GM19035 (cell line): ENCODE data around the gene RBBP8.
A peak's percentile ranks its signal among the peaks of the same experiment; 100 is the strongest.
"Not testable (repeated sequence)": the region's sequence is repeated elsewhere in the genome, so short reads cannot be mapped to it uniquely, and the experiment has no call there.

Source experiments
- ATAC-seq: cut with Tn5 transposase; IDR thresholded peaks from one replicate; pipeline ENCODE4 v1.9.1; 2021; ENCODE audit not compliant: unreplicated experiment

RBBP8 gene

DNA sequence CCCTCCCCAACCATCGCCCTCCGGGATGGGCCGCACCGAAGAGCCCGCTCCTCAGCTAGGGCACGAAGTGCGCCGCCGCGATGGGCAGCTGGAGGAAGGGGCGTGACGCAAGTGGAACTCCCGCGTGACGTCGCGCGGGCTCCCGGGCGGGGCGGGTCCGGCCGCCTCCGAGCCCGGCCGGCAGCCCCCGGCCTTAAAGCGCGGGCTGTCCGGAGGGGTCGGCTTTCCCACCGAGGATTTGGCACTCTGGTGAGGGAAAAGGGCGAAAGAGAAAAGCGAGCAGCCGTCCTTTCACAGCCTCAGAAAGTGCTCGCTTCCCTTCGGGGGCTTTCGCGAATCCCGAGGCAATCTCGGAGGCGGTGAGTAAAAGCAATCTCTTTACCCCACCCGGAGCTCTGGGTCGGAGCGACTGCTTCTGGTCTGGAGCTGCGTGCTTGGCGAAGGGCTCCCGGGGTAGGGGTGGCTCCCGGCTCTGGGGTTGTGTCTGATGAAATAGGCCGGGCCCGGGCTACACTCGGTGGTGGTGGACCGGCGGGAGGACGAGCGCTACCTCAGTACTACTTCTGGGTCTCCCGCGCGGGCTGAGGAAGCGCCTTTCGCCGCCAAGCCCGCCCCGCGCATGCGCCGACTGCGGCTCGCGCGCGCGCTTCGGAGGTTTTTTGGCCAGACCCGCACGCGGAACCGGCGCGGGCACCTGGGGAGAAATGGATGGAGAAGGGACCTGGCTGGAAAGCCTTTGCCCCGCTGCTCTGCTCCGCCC, at the start of gene RBBP8:
Gene RBBP8 (plus strand): TSS at position 123 of the 760 bp plus-strand sequence. CDS start 3,524 bp downstream, outside the sequence.
- peak; percentile 78 for ATAC-seq

DNA sequence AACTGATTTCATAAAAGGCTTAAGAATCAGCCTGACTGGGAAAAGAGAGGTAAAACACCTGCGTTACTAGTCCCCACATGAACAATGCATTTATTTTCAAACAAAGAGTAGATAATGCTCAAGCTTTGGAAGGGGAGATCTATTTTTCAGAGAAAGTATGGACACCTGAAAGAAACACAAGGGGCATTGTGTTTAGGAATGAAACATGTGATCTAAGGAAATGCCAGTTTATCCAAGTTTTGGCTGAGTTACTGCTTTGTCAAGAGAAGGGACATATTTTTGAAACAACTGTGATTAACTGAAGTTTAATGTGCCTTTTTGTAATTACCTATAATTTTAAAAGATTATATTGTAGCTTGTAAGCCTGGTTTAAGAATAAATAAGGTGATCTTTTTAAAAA, 49.3 kb upstream of the RBBP8 start:
- ATAC-seq: no peak

DNA sequence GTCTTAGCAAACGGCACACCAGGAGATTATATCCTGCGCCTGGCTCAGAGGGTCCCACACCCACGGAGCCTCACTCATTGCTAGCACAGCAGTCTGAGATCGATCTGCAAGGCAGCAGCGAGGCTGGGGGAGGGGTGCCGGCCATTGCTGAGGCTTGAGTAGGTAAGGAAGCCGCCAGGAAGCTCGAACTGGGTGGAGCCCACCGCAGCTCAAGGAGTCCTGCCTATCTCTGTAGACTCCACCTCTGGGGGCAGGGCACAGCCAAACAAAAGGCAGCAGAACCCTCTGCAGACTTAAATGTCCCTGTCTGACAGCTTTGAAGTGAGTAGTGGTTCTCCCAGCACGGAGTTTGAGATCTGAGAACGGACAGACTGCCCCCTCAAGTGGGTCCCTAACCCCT, 47.4 kb upstream of the RBBP8 start:
- not testable (repeated sequence) for ATAC-seq

DNA sequence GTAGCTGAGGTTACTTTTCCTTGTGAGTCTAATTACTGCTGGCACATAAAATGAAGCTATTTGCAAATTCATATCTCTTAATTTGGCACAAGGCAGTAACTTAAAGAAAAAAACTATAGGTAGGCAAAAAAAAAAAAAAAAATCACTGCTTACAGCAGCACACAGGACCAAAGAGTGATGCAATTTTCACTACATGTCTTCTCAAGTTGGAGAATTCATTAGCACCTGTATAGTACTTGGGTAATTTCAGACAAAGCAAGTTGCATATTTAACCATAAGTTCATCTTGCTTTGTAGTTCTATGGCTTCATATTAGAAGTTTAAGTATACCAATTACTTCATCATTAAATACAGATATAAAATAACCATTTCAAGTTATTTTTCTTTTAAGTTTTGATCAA, 33.7 kb upstream of the RBBP8 start:
- no peak for ATAC-seq

DNA sequence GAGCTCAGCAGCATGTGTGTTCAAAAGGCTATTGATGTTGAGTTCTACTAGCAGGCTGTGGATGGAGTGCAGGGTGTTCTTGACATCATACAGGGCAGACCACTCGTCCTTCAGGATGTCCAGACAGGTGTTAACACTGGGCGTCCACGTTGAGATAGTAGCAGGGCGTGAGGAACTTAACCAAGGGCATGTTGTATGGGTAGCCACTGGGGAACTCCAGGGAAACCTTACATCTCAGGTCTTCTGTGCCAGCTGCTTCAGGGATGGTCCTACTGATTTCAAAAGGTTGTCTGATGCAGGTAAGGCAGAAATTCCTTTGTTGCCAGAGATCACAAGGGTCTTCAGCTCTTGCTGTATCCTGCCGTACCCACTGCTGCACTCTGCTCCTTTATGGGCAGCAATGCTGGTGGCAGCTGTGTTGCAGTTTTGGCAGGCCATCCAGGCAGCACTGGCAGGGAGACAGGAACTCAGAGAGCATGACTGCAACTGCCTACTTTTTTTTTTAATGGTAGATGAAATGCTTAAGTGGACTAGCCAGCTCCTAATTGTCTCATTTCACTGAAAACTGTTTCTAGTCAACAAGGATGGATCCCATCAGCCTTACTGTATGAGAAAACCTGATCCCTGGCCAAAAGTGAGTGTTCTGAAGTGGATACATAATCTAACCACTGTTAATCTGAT, 32.4 kb upstream of the RBBP8 start:
- no peak for ATAC-seq

DNA sequence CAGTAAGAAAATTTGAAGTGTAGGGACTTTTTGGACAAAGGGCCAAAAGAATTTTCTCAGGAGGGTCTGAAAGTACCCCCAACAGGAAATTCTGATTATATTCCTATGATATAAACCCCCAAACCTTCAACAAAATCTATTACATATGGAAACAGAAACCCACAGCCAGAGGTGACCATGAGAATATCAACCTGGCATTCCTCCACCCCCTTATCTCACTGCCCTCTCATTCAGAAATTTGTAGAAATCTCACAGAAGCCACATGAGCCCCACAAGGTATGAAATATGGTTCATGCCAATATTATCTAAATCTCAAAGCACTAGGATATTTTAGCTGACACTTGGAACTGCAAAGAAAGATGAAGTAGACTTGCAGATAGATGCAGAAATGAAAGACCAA, 31.0 kb upstream of the RBBP8 start:
- ATAC-seq: no peak

DNA sequence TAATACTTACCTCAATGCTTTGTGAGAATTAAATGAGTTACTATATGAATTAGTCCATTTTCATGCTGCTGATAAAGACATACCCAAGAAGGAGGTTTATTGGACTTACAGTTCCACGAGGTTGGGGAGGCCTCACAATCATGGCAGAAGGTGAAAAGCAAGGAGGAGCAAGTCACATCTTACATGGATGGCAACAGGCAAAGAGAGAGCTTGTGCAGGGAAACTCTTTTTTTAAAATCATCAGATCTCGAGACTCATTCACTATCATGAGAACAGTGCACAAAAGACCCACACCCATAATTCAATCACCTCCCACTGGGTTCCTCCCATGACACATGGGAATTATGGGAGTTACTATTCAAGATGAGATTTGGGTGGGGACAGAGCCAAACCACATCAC, 29.9 kb upstream of the RBBP8 start:
- ATAC-seq: not testable (repeated sequence)

DNA sequence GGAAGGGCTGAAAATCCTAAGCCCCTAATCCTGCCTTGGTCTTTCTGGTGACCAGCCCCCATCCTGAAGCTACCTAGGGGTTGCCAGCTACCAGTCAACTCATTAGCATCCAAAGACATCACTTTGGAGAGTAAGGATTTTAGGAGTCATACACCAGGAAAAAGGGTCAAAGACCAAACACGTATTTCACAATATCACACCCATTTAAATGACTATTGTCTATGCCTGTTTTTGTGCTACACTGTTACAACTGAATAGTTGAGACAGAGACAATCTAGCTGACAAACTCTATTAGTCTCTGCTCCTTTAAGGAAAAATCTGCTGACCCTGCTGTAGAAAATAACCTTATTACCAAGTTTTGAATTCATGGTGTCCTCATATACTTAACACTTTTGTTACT, 21.0 kb upstream of the RBBP8 start:
- ATAC-seq: no peak

DNA sequence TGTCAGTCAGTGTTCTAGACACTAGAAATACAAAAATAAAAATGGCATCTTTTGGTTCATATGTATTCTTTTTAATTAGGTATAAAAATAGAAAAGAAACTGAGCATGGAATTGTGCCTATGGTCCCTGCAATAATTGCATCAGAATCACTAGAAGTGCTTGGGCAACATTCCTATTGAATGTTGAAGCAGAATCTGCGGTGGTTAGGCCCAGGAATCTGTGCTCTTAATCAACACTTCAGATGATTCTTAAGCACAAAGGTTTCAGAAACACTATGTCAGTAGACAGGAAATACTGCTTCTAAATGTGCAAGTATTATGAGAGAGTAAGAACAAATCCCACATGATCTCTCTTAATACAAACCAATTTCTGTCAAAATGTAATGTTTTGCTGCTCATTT, 20.3 kb upstream of the RBBP8 start:
- ATAC-seq: no peak

DNA sequence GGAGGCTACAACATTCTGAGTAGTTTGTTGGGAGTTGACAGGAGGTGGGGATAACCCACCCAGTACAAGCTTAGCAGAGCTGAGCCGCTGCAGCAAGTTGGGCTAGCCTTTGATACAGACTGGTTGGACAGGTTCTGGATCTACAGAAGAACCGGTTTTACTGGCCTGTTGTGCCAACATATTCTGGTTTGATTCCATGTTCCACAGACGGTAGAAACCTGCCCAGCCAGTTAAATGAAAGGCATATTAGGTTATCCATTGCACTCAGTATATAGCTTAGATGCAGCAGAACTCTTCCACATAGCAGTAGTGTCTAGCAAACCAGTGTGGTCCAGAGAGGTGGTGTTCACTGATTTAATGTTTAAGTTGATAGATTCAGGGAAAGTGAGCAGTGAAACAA, 19.3 kb upstream of the RBBP8 start:
- no peak for ATAC-seq

DNA sequence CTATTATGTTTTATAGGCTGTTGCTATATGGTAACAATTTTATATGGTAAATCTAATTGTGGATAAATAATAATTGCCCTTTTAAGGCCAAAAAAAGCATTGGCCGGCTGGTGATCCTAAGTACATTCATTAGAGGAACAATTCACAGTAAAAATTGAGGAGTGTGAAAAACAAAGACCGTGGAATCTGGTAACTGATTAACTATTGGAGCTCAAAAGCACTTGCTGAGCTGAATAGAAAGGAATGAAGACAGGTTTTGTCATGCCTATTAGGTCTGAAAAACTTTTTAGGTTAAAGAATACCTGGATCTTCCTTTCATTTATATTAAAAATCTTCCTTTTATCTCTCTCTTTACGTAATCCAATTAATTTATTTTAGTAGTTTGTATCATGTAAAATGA, 18.5 kb upstream of the RBBP8 start:
- ATAC-seq: no peak

DNA sequence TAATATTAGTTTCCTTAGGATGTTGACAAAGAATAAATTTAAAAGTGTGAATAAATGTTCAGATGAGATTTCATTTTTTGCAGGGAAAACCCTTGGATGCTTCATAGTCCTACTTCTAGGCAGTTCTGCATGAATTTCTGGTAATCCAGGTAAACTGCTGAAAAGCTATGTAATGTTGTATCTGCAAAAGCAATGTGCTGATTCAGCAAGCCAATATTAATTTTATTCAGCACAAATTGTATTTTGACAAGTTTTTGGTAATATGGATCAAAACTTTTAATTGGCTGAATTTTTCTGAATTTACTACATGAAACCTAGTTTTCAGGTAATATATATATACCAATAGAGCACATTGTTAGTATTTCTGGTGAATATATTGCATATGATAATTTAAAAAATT, 17.8 kb upstream of the RBBP8 start:
- no peak for ATAC-seq

DNA sequence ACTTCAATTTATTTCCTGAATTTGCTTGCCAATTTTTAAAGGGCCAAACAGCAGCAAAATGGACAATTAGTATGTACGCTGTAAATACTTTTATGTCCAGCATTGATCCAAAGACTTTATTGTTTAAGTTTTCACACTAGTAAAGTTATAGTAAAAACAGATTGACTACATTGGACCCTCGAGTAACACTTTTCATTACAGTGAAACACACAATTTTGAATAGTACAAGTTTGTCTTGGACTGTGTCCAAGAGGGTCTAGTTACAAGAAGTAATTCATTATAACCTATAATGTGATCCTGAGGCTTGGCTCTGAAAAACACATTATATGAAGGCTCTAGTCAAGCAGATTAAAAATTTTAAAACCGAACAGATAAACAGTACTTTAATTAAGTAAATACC, 11.4 kb upstream of the RBBP8 start:
- ATAC-seq: no peak

DNA sequence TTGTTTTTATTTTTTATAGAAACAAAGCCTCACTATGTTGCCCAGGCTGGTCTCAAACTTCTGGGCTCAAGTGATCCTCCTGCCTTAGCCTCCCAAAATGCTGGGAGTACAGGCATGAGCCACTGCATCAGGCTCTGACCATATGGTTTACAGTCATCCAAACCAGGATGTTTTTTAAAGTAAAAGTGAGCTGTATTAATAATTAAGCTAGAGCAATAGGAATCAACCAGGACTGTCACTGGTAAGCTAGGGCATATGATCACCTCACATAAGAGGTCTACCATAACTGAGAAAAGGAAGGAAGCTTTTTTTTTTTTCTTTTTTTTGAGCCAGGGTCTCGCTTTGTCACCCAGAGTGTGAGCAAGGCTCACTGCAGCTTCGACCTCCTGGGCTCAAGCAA, 8.5 kb upstream of the RBBP8 start:
- ATAC-seq: no peak

DNA sequence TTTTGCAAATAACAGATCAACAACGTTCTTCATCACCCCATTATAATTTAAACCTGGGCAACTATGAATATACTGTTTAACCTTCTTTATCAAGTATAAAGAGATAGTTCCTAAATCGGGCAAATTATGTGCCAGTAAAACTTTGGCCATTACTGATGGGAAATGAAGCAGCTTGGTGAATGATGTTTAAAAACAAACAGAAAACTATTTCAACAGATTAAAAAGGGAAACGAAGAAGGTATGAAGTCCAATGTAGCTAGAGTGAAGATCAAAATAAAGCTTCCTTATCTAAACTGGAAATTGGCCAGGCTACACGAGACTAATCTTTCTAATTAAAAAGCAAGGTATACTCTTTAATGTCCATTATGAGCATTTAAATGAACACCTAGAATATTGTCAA, 6.7 kb upstream of the RBBP8 start:
- no peak for ATAC-seq

DNA sequence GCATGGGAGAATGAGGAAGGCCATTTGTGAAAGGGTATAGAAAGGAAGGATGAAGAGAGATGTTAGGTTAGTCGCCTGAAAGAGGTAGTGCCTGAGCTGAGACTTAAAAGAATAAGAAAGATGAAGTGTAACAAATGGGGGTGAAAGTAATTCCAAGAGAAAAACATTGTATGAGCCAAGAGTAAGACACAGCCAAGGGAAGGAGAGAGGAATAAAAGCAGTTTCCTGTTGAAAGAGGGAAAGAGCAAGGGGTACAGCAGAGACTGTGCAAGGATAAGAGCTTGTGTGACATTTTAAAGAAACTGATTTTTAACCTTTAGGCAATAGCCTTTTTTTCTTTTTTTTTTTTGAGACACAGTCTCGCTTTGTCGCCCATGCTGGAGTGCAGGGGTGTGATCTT, 4.8 kb upstream of the RBBP8 start:
- ATAC-seq: no peak

DNA sequence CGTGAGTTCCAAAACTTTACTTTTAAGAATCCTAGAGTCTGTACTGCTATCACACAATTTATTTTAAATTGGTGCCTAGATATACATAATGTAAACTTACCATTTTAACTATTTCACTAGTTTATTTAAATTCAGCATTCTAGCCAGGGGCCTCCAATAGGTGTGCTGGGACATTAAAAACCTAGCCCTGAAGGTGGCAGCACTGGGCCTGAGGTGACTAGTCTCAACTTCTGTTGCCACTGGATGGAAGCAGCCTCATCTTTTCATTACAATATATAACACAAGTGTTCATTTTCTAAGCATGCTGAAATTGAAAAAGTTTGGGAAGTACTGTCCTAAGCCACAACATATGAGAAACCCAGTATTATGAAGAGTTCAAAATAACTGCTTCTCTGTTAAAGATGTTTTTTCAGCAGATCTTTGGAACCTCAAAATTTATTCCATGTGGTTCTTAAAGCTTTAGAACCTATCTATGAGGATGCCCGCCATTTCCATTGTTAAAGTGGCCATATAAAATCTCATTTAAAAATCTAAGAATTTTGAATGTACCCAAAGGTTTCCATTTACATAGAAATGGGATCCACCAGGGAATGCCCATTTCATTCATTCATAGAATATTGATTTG, 2.9 kb upstream of the RBBP8 start:
- no peak for ATAC-seq

DNA sequence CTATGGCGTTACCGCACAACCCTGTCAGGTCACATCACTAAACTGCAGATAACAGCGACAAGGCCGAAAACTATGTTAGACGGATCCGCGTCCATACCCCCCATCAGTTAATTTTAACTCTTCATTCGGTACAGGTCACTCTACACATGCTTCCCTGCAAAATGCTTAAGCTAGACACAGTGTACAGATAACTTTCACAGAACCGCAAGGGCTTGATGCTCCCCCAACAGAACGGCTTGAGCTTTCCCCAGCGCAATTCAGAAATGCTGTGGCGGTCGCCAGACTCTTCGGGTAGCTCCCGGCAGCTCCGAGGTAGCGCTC, 283 bp upstream of the RBBP8 start:
- peak; percentile 33 for ATAC-seq

DNA sequence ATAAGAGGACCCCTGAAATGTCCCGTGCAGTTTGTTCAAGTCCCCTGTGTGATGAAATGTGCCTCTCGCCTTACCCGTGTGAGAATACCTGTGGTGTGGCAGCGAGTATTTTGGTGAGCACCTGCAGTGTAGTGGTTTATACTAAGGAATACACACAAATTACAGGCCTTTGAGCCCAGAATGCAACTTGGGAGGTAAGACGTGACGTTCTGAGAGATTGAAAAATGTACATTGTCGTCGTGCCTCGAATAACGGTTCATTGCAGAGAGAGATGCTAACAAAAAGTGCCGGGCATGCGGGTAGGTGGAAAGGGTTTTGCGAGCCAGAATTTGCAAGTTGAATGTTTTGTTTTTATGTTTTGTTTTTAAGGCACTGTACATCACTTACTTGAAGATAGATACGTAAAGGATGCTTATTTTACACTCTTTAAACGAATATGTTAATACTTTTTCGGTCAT, 867 bp downstream of the RBBP8 start:
- peak; percentile 16 for ATAC-seq

DNA sequence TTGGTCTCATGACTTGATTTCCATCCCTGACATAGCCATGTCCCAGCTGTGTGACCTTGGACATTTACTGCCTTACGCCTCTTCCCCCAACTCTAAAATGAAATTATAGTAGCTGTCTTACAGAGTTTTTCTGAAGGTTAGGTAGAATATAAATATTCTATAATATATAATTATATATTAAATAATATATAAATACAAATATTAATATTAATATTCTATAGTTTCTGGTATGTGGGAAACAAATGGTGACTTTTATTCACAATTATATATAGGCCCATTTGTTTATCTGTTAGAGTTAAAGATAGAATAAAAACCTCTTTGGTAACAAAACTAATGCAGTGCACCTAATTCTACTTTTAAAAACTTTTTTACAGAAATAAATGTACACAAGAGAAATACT, 1.7 kb downstream of the RBBP8 start:
- ATAC-seq: no peak

DNA sequence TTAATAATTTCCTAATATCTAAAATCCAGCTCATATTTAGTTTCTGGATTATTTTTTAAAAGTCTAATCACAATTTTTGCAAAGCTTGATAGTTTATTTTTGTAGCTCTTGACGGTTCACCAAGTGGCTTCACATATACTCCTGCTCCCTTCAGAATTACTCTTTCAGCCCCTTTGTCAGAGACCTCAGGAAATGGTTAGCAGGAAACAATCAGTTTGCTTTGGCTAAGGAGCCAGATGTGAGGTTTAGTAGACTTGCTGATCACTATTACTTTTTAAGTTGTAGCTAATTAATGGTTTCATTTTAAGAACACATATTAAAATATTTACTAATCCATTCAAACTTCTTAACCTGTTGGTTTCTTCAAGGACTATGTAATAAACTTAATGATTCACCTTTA, 2.3 kb downstream of the RBBP8 start:
- ATAC-seq: no peak

DNA sequence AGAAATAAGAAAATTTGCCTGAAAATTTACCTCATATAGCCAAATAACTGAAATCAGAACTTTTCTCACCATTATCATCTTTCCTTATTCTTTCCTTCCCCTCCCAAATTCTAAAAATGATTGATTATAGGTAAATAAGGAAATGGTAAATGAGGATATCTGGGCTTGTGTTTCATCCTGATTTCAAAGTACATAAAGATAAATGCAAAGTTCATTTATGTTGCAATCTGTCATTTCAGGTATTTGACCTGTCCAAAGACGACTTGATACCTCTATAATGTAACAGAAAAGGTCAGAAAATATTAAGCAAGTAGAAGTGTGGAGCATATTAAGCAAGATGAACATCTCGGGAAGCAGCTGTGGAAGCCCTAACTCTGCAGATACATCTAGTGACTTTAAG, 3.4 kb downstream of the RBBP8 start:
- no peak for ATAC-seq
